PFSK-1 (cell line): ENCODE data around the gene CRYZL1.

Source experiments
- POLR2AphosphoS5 ChIP-seq: IDR thresholded peaks from 2 replicates; pipeline ENCODE4 v1.6.1; 2012; ENCODE audit warnings: low read depth, mild to moderate bottlenecking, control low read depth, low read length, moderate library complexity
- TF ChIP-seq, protein P1 (sequence below), 2 experiments: IDR thresholded peaks; 2 replicates each; pipeline versions ENCODE4 v1.6.1 to v1.8.0; 2011 to 2012; ENCODE audit warnings: low read depth in 2 of 2, low read length in 2 of 2, control low read depth in 1 of 2, inconsistent platforms in 1 of 2, mild to moderate bottlenecking in 1 of 2, moderate library complexity in 1 of 2; ENCODE audit not compliant: insufficient read depth in 1 of 2

DNA sequence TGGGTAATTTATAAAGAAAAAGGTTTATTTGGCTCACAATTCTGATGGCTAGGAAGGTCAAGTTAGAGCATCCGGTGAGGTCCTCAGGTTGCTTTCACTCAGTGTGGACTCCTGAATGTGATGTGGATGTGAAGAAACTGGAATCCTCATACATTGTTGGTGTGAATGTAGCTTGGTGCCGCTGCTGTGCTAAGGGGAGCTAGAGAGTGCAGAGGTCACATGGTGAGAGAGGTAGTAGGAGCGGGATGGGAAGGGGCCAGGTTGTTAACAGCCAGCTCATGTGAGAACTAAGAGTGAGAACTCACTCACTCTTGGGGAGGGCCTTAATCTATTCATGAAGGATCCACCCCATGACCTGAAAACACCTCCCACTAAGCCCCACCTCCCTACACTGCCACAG lies 22.6 kb upstream of the CRYZL1 start:
- TF ChIP-seq, protein P1, sequence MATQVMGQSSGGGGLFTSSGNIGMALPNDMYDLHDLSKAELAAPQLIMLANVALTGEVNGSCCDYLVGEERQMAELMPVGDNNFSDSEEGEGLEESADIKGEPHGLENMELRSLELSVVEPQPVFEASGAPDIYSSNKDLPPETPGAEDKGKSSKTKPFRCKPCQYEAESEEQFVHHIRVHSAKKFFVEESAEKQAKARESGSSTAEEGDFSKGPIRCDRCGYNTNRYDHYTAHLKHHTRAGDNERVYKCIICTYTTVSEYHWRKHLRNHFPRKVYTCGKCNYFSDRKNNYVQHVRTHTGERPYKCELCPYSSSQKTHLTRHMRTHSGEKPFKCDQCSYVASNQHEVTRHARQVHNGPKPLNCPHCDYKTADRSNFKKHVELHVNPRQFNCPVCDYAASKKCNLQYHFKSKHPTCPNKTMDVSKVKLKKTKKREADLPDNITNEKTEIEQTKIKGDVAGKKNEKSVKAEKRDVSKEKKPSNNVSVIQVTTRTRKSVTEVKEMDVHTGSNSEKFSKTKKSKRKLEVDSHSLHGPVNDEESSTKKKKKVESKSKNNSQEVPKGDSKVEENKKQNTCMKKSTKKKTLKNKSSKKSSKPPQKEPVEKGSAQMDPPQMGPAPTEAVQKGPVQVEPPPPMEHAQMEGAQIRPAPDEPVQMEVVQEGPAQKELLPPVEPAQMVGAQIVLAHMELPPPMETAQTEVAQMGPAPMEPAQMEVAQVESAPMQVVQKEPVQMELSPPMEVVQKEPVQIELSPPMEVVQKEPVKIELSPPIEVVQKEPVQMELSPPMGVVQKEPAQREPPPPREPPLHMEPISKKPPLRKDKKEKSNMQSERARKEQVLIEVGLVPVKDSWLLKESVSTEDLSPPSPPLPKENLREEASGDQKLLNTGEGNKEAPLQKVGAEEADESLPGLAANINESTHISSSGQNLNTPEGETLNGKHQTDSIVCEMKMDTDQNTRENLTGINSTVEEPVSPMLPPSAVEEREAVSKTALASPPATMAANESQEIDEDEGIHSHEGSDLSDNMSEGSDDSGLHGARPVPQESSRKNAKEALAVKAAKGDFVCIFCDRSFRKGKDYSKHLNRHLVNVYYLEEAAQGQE (IDR thresholded peaks at IDR 0.05; ENCODE audit: insufficient read depth in 1 of 2, low read depth in 2 of 2, low read length in 2 of 2): no peak
- no peak for TF ChIP-seq POLR2AphosphoS5
